GM12891 (cell line): ENCODE data around the gene ALKAL2.

Experiments used
- POLR2A ChIP-seq: IDR thresholded peaks from 2 replicates; pipeline ENCODE4 v1.6.1; 2011; ENCODE audit warnings: low read depth, low read length, control low read depth
- POLR2AphosphoS5 ChIP-seq: IDR thresholded peaks from 2 replicates; pipeline ENCODE4 v1.6.1; 2011; ENCODE audit warnings: low read depth, low read length, control low read depth
- TAF1 ChIP-seq: IDR thresholded peaks from 2 replicates; pipeline ENCODE4 v1.6.1; 2011; ENCODE audit warnings: low read depth, low read length, control low read depth

DNA sequence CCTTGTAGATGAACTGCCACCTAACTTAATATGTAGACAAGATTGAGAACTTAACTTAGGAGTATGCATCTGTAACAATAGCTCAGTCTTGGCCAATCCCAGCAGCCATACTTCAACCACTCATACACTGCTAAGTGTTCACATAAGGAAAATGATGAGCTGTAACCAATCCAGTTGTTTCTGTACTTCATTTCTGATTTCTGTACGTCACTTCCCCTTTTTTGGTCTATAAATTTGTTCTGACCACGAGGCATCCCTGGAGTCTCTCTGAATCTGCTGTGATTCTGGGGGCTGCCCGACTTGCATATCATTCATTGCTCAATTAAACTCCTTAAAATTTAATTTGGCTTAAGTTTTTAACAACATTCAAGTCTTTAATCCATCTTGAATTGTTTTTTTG, 30.5 kb downstream of the ALKAL2 start:
- TF ChIP-seq POLR2A, result no peak
- no peak for TF ChIP-seq TAF1
- no peak for TF ChIP-seq POLR2AphosphoS5
